ENCODE measurements around the gene RAB5A. TPM values are rescaled to one million over a fixed set of nuclear protein-coding genes. Genes with fewer than 3 reads are reported as not detected.
"Not testable (repeated sequence)": the region's sequence is repeated elsewhere in the genome, so short reads cannot be mapped to it uniquely, and the experiment has no call there.

RAB5A gene
- total RNA-seq, 1 donor from 2014 or later: 60.5 TPM

DNA sequence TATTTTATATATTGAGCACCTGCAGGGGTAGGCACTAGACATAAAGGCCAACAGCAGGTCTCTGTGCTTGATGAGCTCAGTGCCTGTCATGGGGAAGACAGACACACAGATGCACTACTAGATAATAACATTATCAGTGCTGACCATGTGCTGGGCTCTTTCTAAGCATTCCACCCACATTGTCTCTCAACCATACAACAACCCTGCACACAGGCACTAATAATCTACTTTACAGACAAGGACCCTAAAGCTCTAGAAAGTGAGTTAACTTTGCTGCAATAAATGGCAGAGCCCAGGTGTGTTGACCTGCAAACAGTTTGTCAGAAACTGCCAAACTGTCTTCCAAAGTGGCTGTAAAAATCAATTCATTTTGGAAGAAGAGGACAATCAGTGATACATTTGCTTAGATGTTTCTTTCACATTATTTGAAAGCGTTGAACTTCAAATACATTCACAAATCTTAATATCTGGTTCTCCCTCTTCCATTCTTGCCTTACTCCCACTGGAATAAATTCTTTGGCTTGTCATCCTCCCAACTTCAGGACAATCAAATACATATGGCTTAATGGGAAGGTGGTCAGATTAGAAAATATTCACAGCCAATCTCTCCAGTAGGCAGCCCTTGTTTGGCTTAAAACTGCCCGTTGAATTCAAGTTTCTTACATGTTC, 76.2 kb downstream of the RAB5A start:
- Mint-ChIP-seq H3K9me3 (no peaks in the 10 kb centered on the region), H3K27me3 (no peaks in the 10 kb centered on the region), H3K4me3 (no peak overlapping the region), H3K27ac (no peak overlapping the region), H3K4me1 (peaks cover 3% of the 10 kb centered on the region), H3K36me3 (ENCODE audit: low read depth) (no peaks in the 10 kb centered on the region)
- no peak for DNase-seq
- intact Hi-C loops (cut with micrococcal nuclease): no loop called here

DNA sequence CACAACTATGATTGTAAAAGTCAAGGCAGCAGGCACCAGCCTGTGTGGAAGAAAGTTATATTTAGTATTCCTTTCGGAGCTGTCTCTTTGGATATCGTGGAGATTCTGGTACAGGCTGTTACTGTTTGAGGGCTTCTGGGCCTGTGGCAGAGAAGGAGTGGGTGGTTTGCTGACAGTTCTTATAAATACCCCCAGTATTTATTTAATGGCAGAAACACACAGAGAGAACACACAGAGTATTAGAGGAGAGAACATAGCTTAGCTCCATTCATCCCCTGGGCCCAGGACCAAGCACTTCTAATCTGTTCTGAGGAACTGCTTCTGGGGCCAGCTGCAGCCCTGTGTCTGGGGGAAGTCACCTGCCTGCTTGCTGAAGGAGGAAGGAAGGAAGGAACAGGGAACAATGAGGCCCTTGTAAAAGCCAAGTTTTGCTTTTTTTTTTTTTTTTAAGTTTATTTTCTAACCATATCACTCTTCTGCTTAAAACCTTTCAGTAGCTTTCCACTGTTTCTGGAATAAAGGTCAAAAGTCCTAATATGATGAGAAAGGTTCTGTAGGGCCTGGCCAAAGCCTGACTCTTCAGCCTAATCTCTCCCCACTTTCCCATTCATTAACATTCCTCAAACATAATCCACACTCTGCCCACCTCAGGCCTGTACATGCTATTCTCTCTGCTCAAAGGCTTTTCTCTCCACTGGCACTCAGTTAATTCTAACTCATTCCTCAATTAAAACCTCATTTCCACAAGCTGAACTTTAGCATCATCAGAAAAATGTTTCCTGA, 76.9 kb downstream of the RAB5A start:
- no peaks in the 10 kb centered on the region for H3K27me3 Mint-ChIP-seq

DNA sequence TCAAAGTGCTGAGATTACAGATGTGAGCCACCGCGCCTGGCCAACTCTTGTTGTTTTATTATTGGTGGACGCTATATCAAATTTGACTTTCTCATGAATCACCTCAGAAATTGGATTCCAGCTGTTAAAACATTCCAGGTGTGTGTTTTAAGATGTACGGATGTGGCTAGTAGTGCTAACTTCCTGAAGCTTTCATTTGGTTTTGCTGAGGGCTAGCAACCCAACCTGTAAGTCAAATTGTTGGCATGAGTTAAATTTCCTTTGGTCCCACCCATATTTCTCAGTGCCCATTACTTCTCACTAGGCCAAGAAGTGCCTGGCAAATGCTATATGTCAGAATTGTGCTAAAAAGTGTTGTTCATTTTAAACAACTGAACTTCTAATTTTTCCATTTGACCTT, 80.2 kb downstream of the RAB5A start:
- H3K4me3 Mint-ChIP-seq: no peak overlapping the region
- no peak overlapping the region for H3K27ac Mint-ChIP-seq
- intact Hi-C loops (cut with micrococcal nuclease): no loop called here
- H3K4me1 Mint-ChIP-seq: peaks cover 3% of the 10 kb centered on the region
- H3K27me3 Mint-ChIP-seq: no peaks in the 10 kb centered on the region
- H3K9me3 Mint-ChIP-seq: no peaks in the 10 kb centered on the region
- no peaks in the 10 kb centered on the region for H3K36me3 Mint-ChIP-seq (ENCODE audit: low read depth)
- no peak for DNase-seq

More for the DNA sequence above, 76.9 kb downstream of the RAB5A start:
- no peak overlapping the region for H3K4me3 Mint-ChIP-seq
- H3K9me3 Mint-ChIP-seq: no peaks in the 10 kb centered on the region
- DNase-seq: no peak
- intact Hi-C loops (cut with micrococcal nuclease): no loop called here
- peaks cover 3% of the 10 kb centered on the region for H3K4me1 Mint-ChIP-seq
- no peak overlapping the region for H3K27ac Mint-ChIP-seq
- H3K36me3 Mint-ChIP-seq (ENCODE audit: low read depth): no peaks in the 10 kb centered on the region

DNA sequence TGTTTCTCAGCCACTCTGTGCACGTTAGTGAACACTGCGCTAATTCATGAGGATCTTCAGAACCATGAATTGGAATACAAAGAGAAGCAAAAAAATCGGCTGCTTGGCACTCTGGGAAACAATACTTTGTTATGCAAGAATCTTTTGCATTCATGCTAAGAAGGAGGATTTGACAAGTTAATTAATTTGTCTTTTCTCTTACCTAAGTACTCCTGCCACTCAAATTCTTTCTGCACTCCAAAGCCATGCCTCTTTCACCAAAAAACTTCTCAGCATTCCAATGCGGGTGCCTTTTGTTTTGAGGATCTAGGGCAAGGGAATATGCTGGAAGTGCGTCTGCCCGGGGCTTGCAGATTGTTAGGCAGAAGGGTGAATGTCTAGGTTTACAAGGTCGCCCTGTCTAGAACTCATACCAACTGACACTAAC, 82.0 kb downstream of the RAB5A start:
- H3K36me3 Mint-ChIP-seq (ENCODE audit: low read depth): no peaks in the 10 kb centered on the region
- H3K27ac Mint-ChIP-seq: no peak overlapping the region
- intact Hi-C loops (cut with micrococcal nuclease): no loop called here
- no peak for DNase-seq
- H3K27me3 Mint-ChIP-seq: no peaks in the 10 kb centered on the region
- H3K4me3 Mint-ChIP-seq: no peak overlapping the region
- H3K4me1 Mint-ChIP-seq: no peaks in the 10 kb centered on the region
- no peaks in the 10 kb centered on the region for H3K9me3 Mint-ChIP-seq

DNA sequence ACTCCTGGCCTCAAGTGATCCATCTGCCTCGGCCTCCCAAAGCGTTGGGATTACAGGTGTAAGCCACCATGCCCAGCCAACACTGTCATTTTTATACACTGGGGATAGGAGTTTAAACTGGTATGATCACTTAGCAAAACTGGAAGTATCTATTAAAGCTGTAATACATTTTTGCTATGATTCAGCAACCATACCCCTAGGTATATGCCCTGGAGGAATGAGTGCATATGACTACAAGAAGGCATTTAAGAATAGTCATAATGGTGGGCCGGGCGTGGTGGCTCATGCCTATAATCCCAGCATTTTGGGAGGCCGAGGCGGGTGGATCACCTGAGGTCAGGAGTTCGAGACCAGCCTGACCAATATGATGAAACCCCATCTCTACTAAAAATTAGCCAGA, 85.0 kb downstream of the RAB5A start:
- H3K9me3 Mint-ChIP-seq; DNase-seq; H3K27ac Mint-ChIP-seq; intact Hi-C loops (cut with micrococcal nuclease); H3K36me3 Mint-ChIP-seq (ENCODE audit: low read depth); H3K4me3 Mint-ChIP-seq; H3K4me1 Mint-ChIP-seq; H3K27me3 Mint-ChIP-seq: not testable (repeated sequence)

Other genes starting within 250 kb of the RAB5A start
- gene EFHB, start 12.9 kb upstream of the RAB5A start, total RNA-seq: 0.44 and 0.85 TPM in 2 replicates
- gene PP2D1, start 65.2 kb downstream of the RAB5A start, total RNA-seq: not detected in 2 replicates
- gene KAT2B, start 93.3 kb downstream of the RAB5A start, total RNA-seq: 23.3 and 27.9 TPM in 2 replicates
- 20.0 and 23.6 TPM in 2 replicates for gene SGO1, start 239.1 kb downstream of the RAB5A start, total RNA-seq

All from activated CD4-positive, alpha-beta T cell treated with anti-CD3 and anti-CD28 coated beads, Interleukin-2, amount 10 ng/mL, durations not matched to agents 24 days and 14 days (primary cell).